ENCODE measurements around the gene DAAM1.

GRCh38 chr14:59359431-59360124, 171.1 kb downstream of the DAAM1 start:
- TF ChIP-seq, protein P1, sequence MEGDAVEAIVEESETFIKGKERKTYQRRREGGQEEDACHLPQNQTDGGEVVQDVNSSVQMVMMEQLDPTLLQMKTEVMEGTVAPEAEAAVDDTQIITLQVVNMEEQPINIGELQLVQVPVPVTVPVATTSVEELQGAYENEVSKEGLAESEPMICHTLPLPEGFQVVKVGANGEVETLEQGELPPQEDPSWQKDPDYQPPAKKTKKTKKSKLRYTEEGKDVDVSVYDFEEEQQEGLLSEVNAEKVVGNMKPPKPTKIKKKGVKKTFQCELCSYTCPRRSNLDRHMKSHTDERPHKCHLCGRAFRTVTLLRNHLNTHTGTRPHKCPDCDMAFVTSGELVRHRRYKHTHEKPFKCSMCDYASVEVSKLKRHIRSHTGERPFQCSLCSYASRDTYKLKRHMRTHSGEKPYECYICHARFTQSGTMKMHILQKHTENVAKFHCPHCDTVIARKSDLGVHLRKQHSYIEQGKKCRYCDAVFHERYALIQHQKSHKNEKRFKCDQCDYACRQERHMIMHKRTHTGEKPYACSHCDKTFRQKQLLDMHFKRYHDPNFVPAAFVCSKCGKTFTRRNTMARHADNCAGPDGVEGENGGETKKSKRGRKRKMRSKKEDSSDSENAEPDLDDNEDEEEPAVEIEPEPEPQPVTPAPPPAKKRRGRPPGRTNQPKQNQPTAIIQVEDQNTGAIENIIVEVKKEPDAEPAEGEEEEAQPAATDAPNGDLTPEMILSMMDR (IDR thresholded peaks at IDR 0.05), result no peak
- no peak for TF ChIP-seq POLR2A (IDR thresholded peaks at IDR 0.05)
- no peak for TF ChIP-seq POLR2AphosphoS5 (IDR thresholded peaks at IDR 0.05; ENCODE audit: insufficient read depth in 1 of 2, low read depth in 1 of 2)
